Upper lobe of left lung (tissue), 4 donors: ENCODE data around the gene TMEM255A.

Experiments used
- EP300 ChIP-seq, 4 donors: sonication (generic); formaldehyde crosslinking; IDR thresholded peaks; one replicate each; pipeline ENCODE4 v1.5.1; 2017; ENCODE audit warnings: antibody characterized with exemption in 4 of 4, control low read depth in 2 of 4
- POLR2AphosphoS5 ChIP-seq, 2 donors: sonication (generic); formaldehyde crosslinking; IDR thresholded peaks; one replicate each; pipeline ENCODE4 v1.5.1; 2017; ENCODE audit warnings: antibody characterized with exemption in 2 of 2

DNA sequence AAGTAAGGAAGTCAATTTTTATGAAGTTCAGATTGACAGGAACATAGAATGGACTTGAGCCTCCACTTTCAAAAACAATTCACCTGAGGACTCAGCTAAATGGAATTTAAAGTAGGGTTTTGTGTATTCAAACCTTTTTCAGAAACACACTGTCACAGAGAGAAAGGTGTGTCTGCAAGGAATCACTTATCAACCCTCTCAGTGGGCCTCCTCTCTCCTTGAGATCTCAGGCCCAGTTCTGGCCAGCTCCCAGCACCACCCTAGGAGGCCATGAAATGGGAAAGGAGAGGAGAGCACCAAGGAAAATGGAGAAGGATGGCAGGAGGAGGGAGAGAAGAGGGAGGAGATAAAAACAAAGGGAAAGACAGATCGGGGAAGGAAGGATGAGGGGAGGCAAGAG, 28.6 kb downstream of the TMEM255A start:
- TF ChIP-seq EP300 (IDR thresholded peaks at IDR 0.05) = no peak
- TF ChIP-seq POLR2AphosphoS5 (IDR thresholded peaks at IDR 0.05) = no peak
